HG03378 (cell line): Measurements from ENCODE around the gene KHNYN.
A peak's percentile ranks its signal among the peaks of the same experiment; 100 is the strongest.

Source experiments
- ATAC-seq: cut with Tn5 transposase; IDR thresholded peaks from one replicate; pipeline ENCODE4 v1.9.1; 2021; ENCODE audit warnings: mild to moderate bottlenecking, moderate library complexity; ENCODE audit not compliant: unreplicated experiment

The KHNYN gene

DNA sequence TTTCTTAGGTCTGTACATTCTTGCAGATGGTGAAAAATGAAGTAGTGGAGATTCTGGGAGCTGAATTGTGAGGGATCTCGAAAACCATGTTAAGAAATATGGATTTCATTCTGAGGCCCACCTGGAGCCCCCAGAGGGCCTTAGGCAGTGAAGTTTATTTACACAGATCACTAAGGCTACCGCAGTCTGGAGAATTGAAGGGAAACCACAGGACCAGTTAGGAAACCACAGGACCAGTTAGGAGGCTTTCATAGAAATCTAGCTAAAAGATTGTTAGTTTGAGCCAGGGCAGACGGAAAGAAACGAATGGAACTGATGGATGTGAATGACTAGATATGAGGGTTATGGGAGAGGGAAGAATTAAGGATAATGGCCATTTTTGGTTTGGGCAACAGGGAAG is 7.5 kb upstream of the KHNYN start:
- no peak for ATAC-seq

DNA sequence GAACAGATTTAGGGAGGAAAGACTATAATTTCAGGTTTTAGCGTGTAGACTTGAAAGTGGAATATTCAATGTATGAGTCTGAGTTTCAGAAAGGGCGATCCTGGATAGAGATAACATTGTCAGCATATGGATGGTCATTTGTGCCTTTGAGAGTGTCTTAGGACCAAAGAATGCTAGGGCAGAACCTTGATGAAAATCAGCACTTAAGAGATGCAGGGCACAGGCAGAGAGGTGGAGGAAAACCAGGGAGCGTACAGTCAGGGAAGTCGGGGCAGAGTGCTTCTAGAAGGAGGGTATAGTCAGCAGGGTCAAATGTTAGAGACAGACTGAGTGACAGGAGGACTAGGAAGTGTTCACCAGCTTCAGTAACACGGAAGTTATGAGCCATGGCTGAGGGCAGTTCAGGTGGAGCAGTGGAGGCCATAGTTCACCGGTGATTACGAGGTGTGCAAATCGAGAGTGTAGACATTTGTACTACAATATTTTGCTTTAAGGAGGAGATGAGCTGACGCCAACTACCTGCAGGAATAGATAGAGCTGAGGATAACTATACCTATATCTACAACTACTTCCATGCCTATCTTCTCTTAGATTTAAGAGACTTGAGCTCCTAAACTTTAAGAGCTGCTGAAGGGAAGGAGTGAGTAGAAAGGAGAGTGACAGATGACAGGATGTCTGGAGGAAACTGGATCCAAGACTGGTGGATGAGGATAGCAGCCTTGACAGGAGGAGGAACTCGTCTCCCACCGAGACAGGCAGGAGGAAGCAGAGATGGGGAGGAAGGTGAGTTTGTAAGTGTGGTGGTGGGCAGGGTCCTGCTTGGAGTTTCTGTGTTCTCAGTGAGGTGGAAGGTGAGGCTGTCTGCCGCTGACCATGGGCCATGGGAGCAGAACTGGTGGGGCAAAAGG is 6.8 kb upstream of the KHNYN start:
- no peak for ATAC-seq

- ATAC-seq: no peak
Observed at GRCh38 chr14:24425704-24426103, 4.0 kb upstream of the KHNYN start.

- ATAC-seq: no peak
Observed at GRCh38 chr14:24426150-24426911, 3.4 kb upstream of the KHNYN start.

DNA sequence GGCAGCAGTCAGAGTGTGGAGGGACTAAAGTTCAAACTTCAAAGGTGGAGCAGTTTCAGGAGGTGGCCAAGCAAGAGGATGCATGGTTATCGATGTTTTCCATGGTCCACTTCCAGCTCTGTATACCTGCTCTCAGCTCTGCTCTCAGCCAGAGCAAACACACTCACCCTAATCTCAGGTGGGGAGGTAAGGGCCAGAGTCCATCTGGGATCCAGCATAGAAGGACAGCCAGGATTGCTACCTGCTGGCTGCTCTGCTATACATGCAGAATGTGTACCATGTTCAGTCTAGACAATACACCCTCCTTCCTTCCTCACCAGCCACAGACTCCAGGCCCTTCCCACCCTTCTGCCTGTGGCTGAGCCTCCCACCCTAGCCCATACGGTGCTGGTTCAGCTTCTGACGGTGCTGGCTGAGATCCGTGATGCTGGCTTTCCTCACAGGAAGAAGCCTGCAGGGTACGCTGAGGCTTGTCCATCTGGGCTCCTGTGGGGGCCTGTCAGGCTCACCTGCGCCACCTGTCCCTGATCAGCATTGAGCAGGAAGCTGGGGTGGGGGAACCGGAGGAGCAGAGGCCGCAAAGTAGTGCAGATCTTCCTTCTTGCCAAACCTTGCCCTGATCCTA is 2.7 kb upstream of the KHNYN start:
- no peak for ATAC-seq

GRCh38 chr14:24427537-24428508 is 1.9 kb upstream of the KHNYN start:
- no peak for ATAC-seq

- ATAC-seq: no peak
Observed at GRCh38 chr14:24428628-24429394, 943 bp upstream of the KHNYN start.

DNA sequence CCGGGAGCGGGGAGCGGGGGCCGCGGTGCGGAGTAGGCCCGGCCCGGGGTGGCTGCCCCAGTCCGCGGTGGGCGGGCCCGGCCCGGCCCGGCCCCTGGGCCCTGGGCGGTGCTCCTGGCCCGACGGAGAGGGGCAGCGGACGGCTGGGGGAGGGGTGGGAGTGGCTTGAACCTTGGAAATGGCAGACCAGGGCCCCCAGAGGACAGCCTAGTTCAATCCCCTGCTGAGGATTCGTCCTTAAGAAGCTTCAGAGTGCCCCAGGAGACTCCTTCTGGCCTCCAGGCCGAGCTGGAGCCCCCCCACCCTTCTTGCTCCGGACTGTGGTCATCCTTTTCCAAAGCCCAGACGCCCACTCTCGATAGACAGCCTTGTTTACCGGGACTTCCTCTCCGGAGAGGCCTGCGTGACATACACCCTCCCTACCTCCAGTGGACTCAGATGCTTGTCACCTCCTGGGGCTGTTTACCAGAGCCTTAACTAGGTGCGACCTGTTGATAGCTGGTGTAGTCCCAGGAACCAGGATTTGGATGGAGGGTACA is 458 bp downstream of the KHNYN start:
- peak; percentile 38 for ATAC-seq

DNA sequence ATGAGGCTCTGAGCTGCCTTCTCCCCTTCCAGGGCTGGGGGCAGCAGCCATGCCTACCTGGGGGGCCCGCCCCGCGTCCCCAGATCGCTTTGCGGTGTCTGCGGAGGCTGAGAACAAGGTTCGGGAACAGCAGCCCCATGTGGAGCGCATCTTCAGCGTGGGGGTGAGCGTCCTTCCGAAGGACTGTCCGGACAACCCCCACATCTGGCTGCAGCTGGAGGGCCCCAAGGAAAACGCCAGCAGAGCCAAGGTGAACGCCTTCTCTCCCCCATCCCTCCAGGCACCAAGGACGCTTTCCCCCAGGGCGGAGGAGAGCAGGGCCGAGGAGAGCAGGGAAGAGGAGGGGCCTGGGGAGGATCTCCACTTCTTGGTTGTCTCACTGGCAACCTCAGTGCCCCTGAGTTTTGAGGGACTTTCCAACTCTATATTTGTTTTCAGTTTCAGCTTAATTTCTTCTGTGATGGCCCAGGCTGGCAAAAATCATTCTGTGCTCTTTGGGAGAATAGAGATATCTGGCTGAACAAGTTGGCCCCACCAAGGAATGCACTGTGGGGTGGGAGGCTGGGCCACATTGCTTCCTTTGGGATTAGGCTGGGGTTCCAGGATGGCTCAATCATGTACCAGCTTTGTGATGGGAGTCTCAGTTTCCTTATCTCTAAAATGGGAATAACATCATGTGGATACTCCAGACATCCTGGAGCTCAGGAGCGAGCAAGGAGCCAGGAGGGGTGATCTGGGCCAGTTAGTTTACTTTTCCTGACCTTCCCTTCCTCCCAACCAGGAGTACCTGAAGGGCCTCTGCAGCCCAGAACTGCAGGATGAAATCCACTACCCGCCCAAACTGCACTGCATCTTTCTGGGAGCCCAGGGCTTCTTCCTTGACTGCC is 1.2 kb downstream of the KHNYN start:
- peak; percentile 34 for ATAC-seq

DNA sequence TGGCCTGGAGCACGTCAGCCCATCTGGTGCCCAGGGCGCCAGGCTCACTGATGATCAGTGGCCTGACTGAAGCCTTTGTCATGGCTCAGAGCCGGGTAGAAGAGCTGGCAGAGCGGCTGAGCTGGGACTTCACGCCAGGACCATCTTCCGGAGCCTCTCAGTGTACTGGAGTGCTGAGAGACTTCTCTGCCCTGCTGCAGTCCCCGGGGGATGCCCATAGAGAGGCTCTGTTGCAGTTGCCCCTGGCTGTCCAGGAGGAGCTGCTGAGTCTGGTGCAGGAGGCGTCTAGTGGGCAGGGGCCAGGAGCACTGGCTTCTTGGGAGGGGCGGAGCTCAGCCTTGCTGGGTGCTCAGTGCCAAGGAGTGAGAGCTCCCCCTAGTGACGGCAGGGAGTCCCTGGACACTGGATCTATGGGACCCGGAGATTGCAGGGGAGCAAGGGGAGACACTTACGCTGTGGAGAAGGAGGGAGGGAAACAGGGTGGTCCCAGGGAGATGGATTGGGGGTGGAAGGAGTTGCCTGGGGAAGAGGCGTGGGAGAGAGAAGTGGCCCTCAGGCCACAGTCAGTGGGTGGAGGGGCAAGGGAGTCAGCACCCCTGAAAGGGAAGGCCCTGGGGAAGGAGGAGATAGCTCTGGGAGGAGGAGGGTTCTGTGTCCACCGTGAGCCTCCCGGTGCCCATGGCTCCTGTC is 2.0 kb downstream of the KHNYN start:
- ATAC-seq: peak; percentile 62

- ATAC-seq: no peak
Observed at GRCh38 chr14:24432259-24433131, 2.7 kb downstream of the KHNYN start.

DNA sequence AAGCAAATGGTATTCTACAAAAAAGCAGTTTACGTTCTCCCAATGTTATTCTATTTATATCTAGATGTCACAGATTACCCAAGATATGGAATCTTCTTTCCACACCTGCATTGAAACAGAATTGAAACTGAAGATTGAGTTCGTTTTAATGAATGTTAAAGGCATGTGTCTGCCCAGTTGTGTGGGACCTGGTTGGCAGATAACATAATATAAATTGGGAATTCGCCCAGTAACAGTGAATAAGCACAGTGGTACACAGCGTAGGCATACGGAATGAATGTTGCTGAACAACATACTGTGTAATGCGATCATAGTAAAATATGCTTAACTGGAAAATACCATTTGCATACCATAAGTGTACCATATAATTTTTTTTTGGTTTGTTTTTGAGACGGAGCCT is 4.3 kb downstream of the KHNYN start:
- ATAC-seq: no peak

DNA sequence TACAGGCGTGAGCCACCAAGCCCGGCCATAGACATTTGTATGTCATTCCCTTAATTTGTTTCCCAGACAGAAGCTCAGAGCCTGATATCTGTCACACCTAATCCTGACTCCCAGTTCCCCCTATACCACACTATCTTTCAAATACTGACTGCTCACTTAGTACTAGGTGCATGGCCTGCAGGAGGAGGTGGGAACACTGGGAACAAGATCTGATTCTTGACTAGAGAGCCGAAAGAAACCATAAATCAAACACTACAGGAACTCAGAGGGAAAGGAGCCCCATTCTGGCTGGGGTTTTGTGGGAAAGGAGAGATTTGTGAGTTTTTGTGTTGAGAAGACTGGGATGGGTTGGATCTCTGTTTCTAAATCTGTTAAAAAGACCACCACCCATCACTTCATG is 4.9 kb downstream of the KHNYN start:
- no peak for ATAC-seq

GRCh38 chr14:24435192-24435810 is 5.5 kb downstream of the KHNYN start:
- ATAC-seq: no peak

- ATAC-seq: no peak
Observed at GRCh38 chr14:24435998-24436354, 6.2 kb downstream of the KHNYN start.

- peak; percentile 42 for ATAC-seq
Observed at GRCh38 chr14:24436355-24437019, 6.7 kb downstream of the KHNYN start.
